Esophagus muscularis mucosa (tissue), 4 donors: ENCODE measurements around the gene MFN2. TPM values are rescaled to one million over a fixed set of nuclear protein-coding genes. Genes with fewer than 3 reads are reported as not detected.

Experiments
- DNase-seq: peaks from one replicate; pipeline ENCODE4 v3.0.0-alpha.2; 2017; ENCODE audit errors: extremely low spot score
- H3K27ac ChIP-seq, 4 donors: fragments of 200-600 bp; sonication (generic); replicated peaks in 1 of 4; 1 replicate in 3 of 4; 2 replicates in 1 of 4; pipeline ENCODE4 v1.5.1; 2016 to 2019; ENCODE audit warnings: mild to moderate bottlenecking in 1 of 4
- H3K27me3 ChIP-seq, 4 donors: fragments of 200-600 bp; sonication (generic); one replicate each; pipeline versions ENCODE4 v1.5.1 to v1.6.0; 2016 to 2019
- H3K36me3 ChIP-seq, 4 donors: fragments of 200-600 bp; sonication (generic); one replicate each; pipeline ENCODE4 v1.5.1; 2016 to 2019
- H3K4me1 ChIP-seq, 4 donors: fragments of 200-600 bp; sonication (generic); one replicate each; pipeline ENCODE4 v1.5.1; 2016 to 2019
- H3K4me3 ChIP-seq, 4 donors: fragments of 200-600 bp; sonication (generic); 1 replicate in 2 of 4; 2 replicates in 2 of 4; pipeline ENCODE4 v1.5.1; 2016 to 2019; ENCODE audit warnings: mild to moderate bottlenecking in 4 of 4, moderate library complexity in 1 of 4
- H3K9me3 ChIP-seq, 4 donors: fragments of 200-600 bp; sonication (generic); 1 replicate in 3 of 4; 2 replicates in 1 of 4; pipeline ENCODE4 v1.5.1; 2016 to 2019
- CTCF ChIP-seq, 3 experiments: fragments of 200-600 bp in 2 of 3; fragments of 450-650 bp in 1 of 3; sonication (generic) in 2 of 3; IDR thresholded peaks; one replicate each; pipeline ENCODE4 v1.5.1; 2017 to 2019; ENCODE audit warnings: antibody characterized with exemption in 3 of 3, mild to moderate bottlenecking in 2 of 3, moderate library complexity in 1 of 3
- EP300 ChIP-seq: sonication (generic); formaldehyde crosslinking; IDR thresholded peaks from one replicate; pipeline ENCODE4 v1.6.1; 2017; ENCODE audit warnings: antibody characterized with exemption
- POLR2A ChIP-seq: fragments of 450-650 bp; IDR thresholded peaks from one replicate; pipeline ENCODE4 v1.6.1; 2017; ENCODE audit warnings: antibody characterized with exemption, moderate library complexity, mild to moderate bottlenecking, low read depth
- POLR2AphosphoS5 ChIP-seq, 2 donors: sonication (generic); formaldehyde crosslinking; IDR thresholded peaks; one replicate each; pipeline ENCODE4 v1.6.1; 2017; ENCODE audit warnings: antibody characterized with exemption in 2 of 2
- WGBS: methylation state at CpG from one replicate; pipeline ENCODE4 v1.1.5; 2018; 5-methylcytosine and 5-hydroxymethylcytosine counted together
- intact Hi-C: fragments of 100-400 bp; cut with DNase I; formaldehyde crosslinking; loops from one replicate; pipeline ENCODE4 v1.15.1; 2023
- total RNA-seq, 4 donors: library from RNA; depleted of rRNA; stranded (reverse); fragments of >200 nt; gene quantifications; one replicate each; pipeline versions ENCODE4 v1.1.0 to v1.2.1, GENCODE V29; 2016

Gene MFN2
- total RNA-seq, 4 donors from 2014 or later = 166 to 242 (median 191) TPM

- no peaks in the 10 kb centered on the region for H3K27me3 ChIP-seq
- peaks cover 0 to 46% (median 21%) of the 10 kb centered on the region in 4 donors for H3K36me3 ChIP-seq
- TF ChIP-seq EP300 = no peak
- TF ChIP-seq POLR2A = no peak
- TF ChIP-seq CTCF (IDR thresholded peaks at IDR 0.05) = no peak
- TF ChIP-seq POLR2AphosphoS5 (IDR thresholded peaks at IDR 0.05) = no peak
- H3K4me3 ChIP-seq = no peak overlapping the region
- no peaks in the 10 kb centered on the region for H3K9me3 ChIP-seq
- 88% methylated on average over 4 of the region's 4 CpGs for WGBS
- intact Hi-C loops = no loop called here
- no peak overlapping the region for H3K27ac ChIP-seq
- peaks cover 23 to 37% (median 29%) of the 10 kb centered on the region in 4 donors for H3K4me1 ChIP-seq
- DNase-seq = no peak
Observed at GRCh38 chr1:11943619-11944018, 36.6 kb upstream of the MFN2 start.

- TF ChIP-seq POLR2AphosphoS5 (IDR thresholded peaks at IDR 0.05) (no peak), CTCF (IDR thresholded peaks at IDR 0.05) (no peak), EP300 (no peak), POLR2A (no peak)
- H3K27ac ChIP-seq = no peak overlapping the region
- H3K27me3 ChIP-seq = no peaks in the 10 kb centered on the region
- DNase-seq = no peak
- no peak overlapping the region for H3K4me3 ChIP-seq
- 68% methylated on average over 12 of the region's 12 CpGs for WGBS
- intact Hi-C loops = no loop called here
- H3K4me1 ChIP-seq = peaks cover 15 to 29% (median 21%) of the 10 kb centered on the region in 4 donors
- H3K9me3 ChIP-seq = no peaks in the 10 kb centered on the region
- peaks cover 0 to 49% (median 25%) of the 10 kb centered on the region in 4 donors for H3K36me3 ChIP-seq
Observed at GRCh38 chr1:11944358-11944931, 35.8 kb upstream of the MFN2 start.

GRCh38 chr1:11946647-11947046 lies 33.6 kb upstream of the MFN2 start:
- intact Hi-C loops = no loop called here
- Histone ChIP-seq H3K36me3 (peaks cover 20 to 64% (median 46%) of the 10 kb centered on the region in 4 donors), H3K9me3 (no peaks in the 10 kb centered on the region), H3K27me3 (no peaks in the 10 kb centered on the region), H3K4me3 (no peak overlapping the region), H3K4me1 (peaks cover 0 to 7% (median under 1%) of the 10 kb centered on the region in 4 donors), H3K27ac (no peak overlapping the region)
- 92% methylated on average over 2 of the region's 3 CpGs for WGBS
- no peak for DNase-seq
- no peak for TF ChIP-seq CTCF (IDR thresholded peaks at IDR 0.05)
- no peak for TF ChIP-seq POLR2AphosphoS5 (IDR thresholded peaks at IDR 0.05)
- no peak for TF ChIP-seq EP300
- TF ChIP-seq POLR2A = no peak

- no peaks in the 10 kb centered on the region for H3K27me3 ChIP-seq
- no peak for DNase-seq
- H3K36me3 ChIP-seq = peaks cover 20 to 71% (median 63%) of the 10 kb centered on the region in 4 donors
- H3K9me3 ChIP-seq = no peaks in the 10 kb centered on the region
- H3K27ac ChIP-seq = no peak overlapping the region
- 91% methylated on average over 6 of the region's 6 CpGs for WGBS
- H3K4me1 ChIP-seq = no peaks in the 10 kb centered on the region
- intact Hi-C loops = no loop called here
- H3K4me3 ChIP-seq = no peak overlapping the region
- no peak for TF ChIP-seq CTCF (IDR thresholded peaks at IDR 0.05)
- no peak for TF ChIP-seq EP300
- no peak for TF ChIP-seq POLR2AphosphoS5 (IDR thresholded peaks at IDR 0.05)
- TF ChIP-seq POLR2A = no peak
Observed at GRCh38 chr1:11948822-11949458, 31.3 kb upstream of the MFN2 start.
